IMR-90 (cell line): ENCODE results near the gene LCN10. TPM values are rescaled to one million over a fixed set of nuclear protein-coding genes. Genes with fewer than 3 reads are reported as not detected.

Source experiments
- ATAC-seq: fragments of 200-7000 bp; cut with Tn5 transposase; 2 replicates; pipeline ENCODE4 v1.9.1; 2020; ENCODE audit warnings: low read depth, mild to moderate bottlenecking, moderate library complexity
- BruUV-seq: library from RNA; stranded (reverse); fragments of 400-500 nt; replicated peaks from 2 replicates; lab custom pipeline; 2021; lab: Mats Ljungman, UMichigan
- CTCF ChIA-PET: fragments of 300-600 bp; formaldehyde crosslinking; extraction: SDS; loops from one replicate; lab custom pipeline; 2021; ENCODE audit warnings: antibody characterized with exemption; lab: Yijun Ruan, JAX
- POLR2A ChIA-PET: fragments of 300-600 bp; sonication (Branson Sonifier 250); formaldehyde crosslinking; loops from one replicate; lab custom pipeline; 2022; ENCODE audit warnings: antibody characterized with exemption; ENCODE audit not compliant: unreplicated experiment; lab: Charles Lee
- DNase-seq: peaks from one replicate; pipeline ENCODE4 v3.0.0; 2013
- H2AFZ ChIP-seq: replicated peaks from 2 replicates; pipeline ENCODE3; 2013; ENCODE audit warnings: low read length, mild to moderate bottlenecking; ENCODE audit not compliant: poor library complexity
- H2AK5ac ChIP-seq: 2 replicates; pipeline ENCODE4 v1.6.1; 2013; ENCODE audit warnings: low read depth, low read length, inconsistent platforms
- H2AK9ac ChIP-seq: replicated peaks from 2 replicates; pipeline ENCODE3; 2013; ENCODE audit warnings: mild to moderate bottlenecking, low read depth, low read length, moderate library complexity; ENCODE audit not compliant: poor library complexity
- H2BK120ac ChIP-seq: 2 replicates; pipeline ENCODE4 v1.6.1; 2013; ENCODE audit warnings: low read depth, low read length, inconsistent platforms
- H2BK15ac ChIP-seq: 3 replicates; pipeline ENCODE4 v1.6.1; 2013; ENCODE audit warnings: low read depth, low read length, inconsistent platforms
- H2BK20ac ChIP-seq: 2 replicates; pipeline ENCODE4 v1.6.1; 2013; ENCODE audit warnings: low read depth, mild to moderate bottlenecking, inconsistent platforms, low read length, moderate library complexity
- H2BK5ac ChIP-seq: 2 replicates; pipeline ENCODE4 v1.6.1; 2013; ENCODE audit warnings: mild to moderate bottlenecking, low read depth, low read length, inconsistent platforms; ENCODE audit not compliant: poor library complexity, severe bottlenecking
- H3K14ac ChIP-seq: replicated peaks from 2 replicates; pipeline ENCODE4 v1.6.1; 2013; ENCODE audit warnings: low read depth, low read length, inconsistent platforms
- H3K18ac ChIP-seq: 2 replicates; pipeline ENCODE4 v1.6.1; 2013; ENCODE audit warnings: low read depth, low read length, control low read depth
- H3K23ac ChIP-seq: 2 replicates; pipeline ENCODE4 v1.6.1; 2013; ENCODE audit warnings: low read depth, low read length, inconsistent platforms
- H3K27ac ChIP-seq: 2 replicates; pipeline ENCODE4 v1.5.1; 2013; ENCODE audit warnings: mild to moderate bottlenecking, control low read depth, low read length; ENCODE audit not compliant: insufficient read depth
- H3K27me3 ChIP-seq: 2 replicates; pipeline ENCODE4 v1.6.1; 2013; ENCODE audit warnings: low read length; ENCODE audit not compliant: control insufficient read depth, insufficient read depth
- H3K36me3 ChIP-seq: 2 replicates; pipeline ENCODE4 v1.6.1; 2013; ENCODE audit warnings: low read length, mixed read lengths; ENCODE audit not compliant: control insufficient read depth, insufficient read depth
- H3K4ac ChIP-seq: 2 replicates; pipeline ENCODE4 v1.6.1; 2013; ENCODE audit warnings: low read depth, low read length, inconsistent platforms
- H3K4me1 ChIP-seq: 2 replicates; pipeline ENCODE4 v1.6.1; 2013; ENCODE audit warnings: low read length, mixed read lengths; ENCODE audit not compliant: control insufficient read depth, insufficient read depth
- H3K4me2 ChIP-seq: 2 replicates; pipeline ENCODE4 v1.6.1; 2013; ENCODE audit warnings: low read depth, mild to moderate bottlenecking, control low read depth, low read length, moderate library complexity
- H3K4me3 ChIP-seq: 2 replicates; pipeline ENCODE4 v1.5.1; 2013; ENCODE audit warnings: low read depth, mild to moderate bottlenecking, control low read depth, low read length, moderate library complexity; ENCODE audit not compliant: insufficient read depth
- H3K56ac ChIP-seq: 2 replicates; pipeline ENCODE4 v1.6.1; 2013; ENCODE audit warnings: low read length, inconsistent platforms; ENCODE audit not compliant: insufficient read depth; ENCODE audit errors: extremely low read depth
- H3K79me1 ChIP-seq, 2 experiments: 2 replicates each; pipeline ENCODE4 v1.6.1; 2013; ENCODE audit warnings: low read length in 2 of 2, inconsistent platforms in 1 of 2, low read depth in 1 of 2
- H3K9ac ChIP-seq: 2 replicates; pipeline ENCODE4 v1.6.1; 2013; ENCODE audit warnings: low read depth, low read length, control low read depth
- H3K9me1 ChIP-seq: 2 replicates; pipeline ENCODE4 v1.6.1; 2013; ENCODE audit warnings: low read length, inconsistent platforms; ENCODE audit not compliant: insufficient read depth
- H3K9me3 ChIP-seq: 2 replicates; pipeline ENCODE4 v1.6.1; 2013; ENCODE audit warnings: low read length; ENCODE audit not compliant: control insufficient read depth, insufficient read depth
- H4K20me1 ChIP-seq: 2 replicates; pipeline ENCODE4 v1.6.1; 2013; ENCODE audit warnings: low read length, inconsistent platforms; ENCODE audit not compliant: insufficient read depth
- H4K5ac ChIP-seq: 2 replicates; pipeline ENCODE4 v1.6.1; 2013; ENCODE audit warnings: mild to moderate bottlenecking, low read depth, low read length, control low read depth
- H4K8ac ChIP-seq, 2 experiments: 2 replicates each; pipeline ENCODE4 v1.6.1; 2013; ENCODE audit warnings: low read depth in 2 of 2, low read length in 2 of 2, control low read depth in 1 of 2, inconsistent platforms in 1 of 2
- H4K91ac ChIP-seq: 2 replicates; pipeline ENCODE4 v1.6.1; 2013; ENCODE audit warnings: low read depth, low read length, inconsistent platforms; ENCODE audit not compliant: insufficient read depth
- BHLHE40 ChIP-seq: fragments of 150-350 bp; IDR thresholded peaks from 2 replicates; pipeline ENCODE4 v1.6.1; 2016; ENCODE audit warnings: mild to moderate bottlenecking, low read depth, low read length
- CEBPB ChIP-seq: IDR thresholded peaks from 2 replicates; pipeline ENCODE4 v1.6.1; 2012; ENCODE audit warnings: low read depth, low read length, improper control_type of control experiment
- CHD1 ChIP-seq: IDR thresholded peaks from 2 replicates; pipeline ENCODE4 v1.6.1; 2012; ENCODE audit warnings: low read depth, low read length, improper control_type of control experiment
- FOS ChIP-seq: fragments of 150-350 bp; IDR thresholded peaks from 2 replicates; pipeline ENCODE4 v1.6.1; 2016; ENCODE audit warnings: low read depth, low read length
- MAFK ChIP-seq: IDR thresholded peaks from 2 replicates; pipeline ENCODE4 v1.6.1; 2012; ENCODE audit warnings: low read depth, low read length, improper control_type of control experiment
- MXI1 ChIP-seq: IDR thresholded peaks from 2 replicates; pipeline ENCODE4 v1.6.1; 2012; ENCODE audit warnings: low read depth, mild to moderate bottlenecking, low read length, moderate library complexity, borderline replicate concordance
- NFE2L2 ChIP-seq: fragments of 150-350 bp; IDR thresholded peaks from 2 replicates; pipeline ENCODE4 v1.6.1; 2016; ENCODE audit warnings: low read depth, mild to moderate bottlenecking, low read length
- POLR2A ChIP-seq: IDR thresholded peaks from 2 replicates; pipeline ENCODE4 v1.6.1; 2012; ENCODE audit warnings: mild to moderate bottlenecking, low read depth, low read length
- RAD21 ChIP-seq: IDR thresholded peaks from 2 replicates; pipeline ENCODE4 v1.6.1; 2012; ENCODE audit warnings: low read length, improper control_type of control experiment
- RCOR1 ChIP-seq: IDR thresholded peaks from 2 replicates; pipeline ENCODE4 v1.6.1; 2012; ENCODE audit warnings: mild to moderate bottlenecking, low read length, improper control_type of control experiment; ENCODE audit not compliant: insufficient replicate concordance
- RFX5 ChIP-seq: IDR thresholded peaks from 2 replicates; pipeline ENCODE4 v1.8.0; 2012; ENCODE audit warnings: low read depth, mild to moderate bottlenecking, low read length, moderate library complexity
- SMC3 ChIP-seq: fragments of 150-350 bp; IDR thresholded peaks from 2 replicates; pipeline ENCODE4 v1.6.1; 2016; ENCODE audit warnings: low read depth, mild to moderate bottlenecking, antibody characterized with exemption, low read length, moderate library complexity
- WGBS, 2 experiments: methylation state at CpG; one replicate each; pipeline versions ENCODE4 v1.1.5 to v1.1.7; 2013; ENCODE audit warnings: missing lambda C conversion rate in 2 of 2; ENCODE audit not compliant: insufficient read length in 1 of 2; ENCODE audit errors: extremely low coverage in 2 of 2; 5-methylcytosine and 5-hydroxymethylcytosine counted together
- dilution Hi-C: fragments of 300-500 bp; cut with HindIII; formaldehyde crosslinking; loops from one replicate; pipeline ENCODE4 v1.14.3; 2018; ENCODE audit warnings: low sequenced_read_pairs; ENCODE audit not compliant: unreplicated experiment
- in situ Hi-C: fragments of 300-500 bp; cut with MboI; formaldehyde crosslinking; loops from 3 replicates; pipeline ENCODE4 v1.14.3; 2019; ENCODE audit warnings: low sequenced_read_pairs, inconsistent platforms, mixed read lengths
- intact Hi-C: fragments of 100-400 bp; cut with micrococcal nuclease; formaldehyde crosslinking; loops from 2 replicates; pipeline ENCODE4 v1.10.0; 2022
- polyA plus RNA-seq, 3 experiments: library from polyadenylated mRNA; depleted of rRNA; stranded (reverse); fragments of >200 nt; gene quantifications; 2 replicates each; pipeline ENCODE4 v1.2.3, GENCODE V29; 2012; ENCODE audit warnings: low replicate concordance in 1 of 3
- total RNA-seq: library from RNA; depleted of rRNA; stranded (reverse); fragments of >200 nt; gene quantifications from 2 replicates; pipeline ENCODE4 v1.2.3, GENCODE V29; 2012
- TF ChIP-seq, protein P1 (sequence below): conservative IDR thresholded peaks from 2 replicates; pipeline ENCODE4 v1.5.1; 2012; ENCODE audit warnings: mild to moderate bottlenecking, low read depth, low read length, improper control_type of control experiment
- TF ChIP-seq, protein P2 (sequence below): fragments of 150-350 bp; IDR thresholded peaks from 2 replicates; pipeline ENCODE4 v1.6.1; 2016; ENCODE audit warnings: low read depth, mild to moderate bottlenecking, low read length, moderate library complexity, borderline replicate concordance
- TF ChIP-seq, protein P3 (sequence below): fragments of 150-350 bp; IDR thresholded peaks from 2 replicates; pipeline ENCODE4 v1.6.1; 2017; ENCODE audit warnings: mild to moderate bottlenecking, antibody characterized with exemption, low read length, low read depth

LCN10 gene
- total and polyA plus RNA-seq, 2 of the 4 experiments (the other 2 are of a cell fraction) = not detected

- POLR2A ChIA-PET = no interaction called here
- no peak for TF ChIP-seq RFX5
- TF ChIP-seq POLR2A = no peak
- TF ChIP-seq CEBPB = no peak
- no peak for TF ChIP-seq CHD1
- TF ChIP-seq MXI1 = no peak
- TF ChIP-seq, protein P1, sequence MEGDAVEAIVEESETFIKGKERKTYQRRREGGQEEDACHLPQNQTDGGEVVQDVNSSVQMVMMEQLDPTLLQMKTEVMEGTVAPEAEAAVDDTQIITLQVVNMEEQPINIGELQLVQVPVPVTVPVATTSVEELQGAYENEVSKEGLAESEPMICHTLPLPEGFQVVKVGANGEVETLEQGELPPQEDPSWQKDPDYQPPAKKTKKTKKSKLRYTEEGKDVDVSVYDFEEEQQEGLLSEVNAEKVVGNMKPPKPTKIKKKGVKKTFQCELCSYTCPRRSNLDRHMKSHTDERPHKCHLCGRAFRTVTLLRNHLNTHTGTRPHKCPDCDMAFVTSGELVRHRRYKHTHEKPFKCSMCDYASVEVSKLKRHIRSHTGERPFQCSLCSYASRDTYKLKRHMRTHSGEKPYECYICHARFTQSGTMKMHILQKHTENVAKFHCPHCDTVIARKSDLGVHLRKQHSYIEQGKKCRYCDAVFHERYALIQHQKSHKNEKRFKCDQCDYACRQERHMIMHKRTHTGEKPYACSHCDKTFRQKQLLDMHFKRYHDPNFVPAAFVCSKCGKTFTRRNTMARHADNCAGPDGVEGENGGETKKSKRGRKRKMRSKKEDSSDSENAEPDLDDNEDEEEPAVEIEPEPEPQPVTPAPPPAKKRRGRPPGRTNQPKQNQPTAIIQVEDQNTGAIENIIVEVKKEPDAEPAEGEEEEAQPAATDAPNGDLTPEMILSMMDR = no peak
- TF ChIP-seq MAFK = no peak
- TF ChIP-seq SMC3 = no peak
- TF ChIP-seq BHLHE40 = no peak
- TF ChIP-seq FOS = no peak
- TF ChIP-seq RCOR1 = no peak
- no peak for TF ChIP-seq NFE2L2
- TF ChIP-seq, protein P2, sequence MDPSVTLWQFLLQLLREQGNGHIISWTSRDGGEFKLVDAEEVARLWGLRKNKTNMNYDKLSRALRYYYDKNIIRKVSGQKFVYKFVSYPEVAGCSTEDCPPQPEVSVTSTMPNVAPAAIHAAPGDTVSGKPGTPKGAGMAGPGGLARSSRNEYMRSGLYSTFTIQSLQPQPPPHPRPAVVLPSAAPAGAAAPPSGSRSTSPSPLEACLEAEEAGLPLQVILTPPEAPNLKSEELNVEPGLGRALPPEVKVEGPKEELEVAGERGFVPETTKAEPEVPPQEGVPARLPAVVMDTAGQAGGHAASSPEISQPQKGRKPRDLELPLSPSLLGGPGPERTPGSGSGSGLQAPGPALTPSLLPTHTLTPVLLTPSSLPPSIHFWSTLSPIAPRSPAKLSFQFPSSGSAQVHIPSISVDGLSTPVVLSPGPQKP = no peak
- TF ChIP-seq, protein P3, sequence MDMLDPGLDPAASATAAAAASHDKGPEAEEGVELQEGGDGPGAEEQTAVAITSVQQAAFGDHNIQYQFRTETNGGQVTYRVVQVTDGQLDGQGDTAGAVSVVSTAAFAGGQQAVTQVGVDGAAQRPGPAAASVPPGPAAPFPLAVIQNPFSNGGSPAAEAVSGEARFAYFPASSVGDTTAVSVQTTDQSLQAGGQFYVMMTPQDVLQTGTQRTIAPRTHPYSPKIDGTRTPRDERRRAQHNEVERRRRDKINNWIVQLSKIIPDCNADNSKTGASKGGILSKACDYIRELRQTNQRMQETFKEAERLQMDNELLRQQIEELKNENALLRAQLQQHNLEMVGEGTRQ = no peak
- no peak for TF ChIP-seq RAD21
These were observed 24.2 kb downstream of the LCN10 start for GRCh38 chr9:136718345-136719194.

More at GRCh38 chr9:136718345-136719194, 24.2 kb downstream of the LCN10 start:
- Histone ChIP-seq H4K8ac (no peak overlapping the region), H3K14ac (no peak overlapping the region), H2BK5ac (no peak overlapping the region), H4K5ac (no peak overlapping the region), H3K4me2 (no peak overlapping the region), H3K9ac (no peak overlapping the region), H3K9me3 (no peaks in the 10 kb centered on the region), H3K9me1 (0 out of 2 replicates have a peak, but pooled peaks cover 3% of the 10 kb centered on the region), H3K23ac (no peak overlapping the region), H2AFZ (no peak overlapping the region), H3K56ac (no peak overlapping the region), H4K91ac (no peak overlapping the region), H2BK120ac (no peak overlapping the region), H2BK15ac (no peak overlapping the region), H2AK5ac (no peak overlapping the region), H2BK20ac (no peak overlapping the region), H3K27ac (no peak overlapping the region), H3K18ac (no peak overlapping the region), H3K4ac (no peak overlapping the region), H2AK9ac (no peak overlapping the region), H3K4me1 (peaks cover 10% of the 10 kb centered on the region), H3K4me3 (no peak overlapping the region), H3K27me3 (0 out of 2 replicates have a peak, but pooled peaks cover 2% of the 10 kb centered on the region), H3K36me3 (peaks cover 23% of the 10 kb centered on the region), H4K20me1 (peaks cover 37% of the 10 kb centered on the region), H3K79me1 (peaks cover 0 to 11% of the 10 kb centered on the region in 2 experiments; a peak in 2 of 4 replicates)
- dilution Hi-C loops (no loop called here), in situ Hi-C loops (no loop called here), intact Hi-C loops (no loop called here)
- CTCF ChIA-PET = no interaction called here
- WGBS, 2 experiments = 79% methylated on average over 7 of the region's 20 CpGs; no CpG with 5 or more reads in 1 of the 2 experiments
- DNase-seq (no peak), ATAC-seq (no peak)
- no TSS peak for BruUV-seq
